ENCODE results near the gene ST3GAL4.
A peak's percentile ranks its signal among the peaks of the same experiment; 100 is the strongest.

The ST3GAL4 gene

GRCh38 chr11:126408496-126408895, 53.0 kb downstream of the ST3GAL4 start:
- DNase-seq (ENCODE audit: low spot score): no peak

GRCh38 chr11:126408901-126409619, 53.6 kb downstream of the ST3GAL4 start:
- DNase-seq (ENCODE audit: low spot score): no peak

GRCh38 chr11:126409620-126409985, 54.1 kb downstream of the ST3GAL4 start:
- DNase-seq (ENCODE audit: low spot score): no peak

DNA sequence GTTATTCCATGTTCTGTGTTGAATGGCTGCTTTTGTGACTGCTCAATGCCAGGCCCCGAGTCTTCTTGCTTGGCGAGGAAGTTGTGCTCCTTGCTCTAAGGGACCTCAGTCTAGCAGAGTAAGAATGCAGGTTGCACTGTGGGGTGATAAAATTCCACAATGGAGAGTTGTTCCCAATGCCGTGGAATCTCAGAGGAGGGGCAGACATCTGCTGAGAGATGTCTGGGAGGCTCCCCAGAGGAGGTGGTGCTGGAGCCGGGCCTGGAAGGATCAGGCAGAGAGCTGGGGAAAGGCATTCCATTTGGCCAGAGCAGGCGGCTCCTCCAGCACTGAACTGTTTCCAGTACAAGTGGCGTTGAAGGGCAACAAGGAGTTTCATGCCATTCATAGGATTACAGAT, 55.2 kb downstream of the ST3GAL4 start:
- no peak for DNase-seq (ENCODE audit: low spot score)

DNA sequence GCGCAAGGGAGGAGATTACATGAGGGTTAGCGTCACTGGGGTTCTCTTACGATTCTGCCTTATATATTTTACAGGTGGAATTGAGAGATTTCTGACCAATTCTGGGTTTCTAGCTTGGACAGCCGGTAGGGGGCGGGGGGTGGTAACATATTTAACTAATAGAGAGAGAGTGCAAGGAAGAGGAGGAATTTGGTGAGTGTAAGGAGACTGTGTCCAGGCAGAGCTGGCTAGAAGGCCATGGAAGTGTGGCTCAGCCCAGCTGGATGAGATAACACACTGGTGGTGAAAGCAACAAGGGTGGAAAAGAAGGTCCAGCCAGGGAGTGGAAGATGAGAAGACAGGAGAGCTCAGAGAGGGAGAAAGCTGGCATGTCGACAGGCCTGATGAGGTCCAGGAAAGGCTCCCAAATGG, 56.5 kb downstream of the ST3GAL4 start:
- DNase-seq (ENCODE audit: low spot score): no peak

- no peak for DNase-seq (ENCODE audit: low spot score)
Measured at GRCh38 chr11:126413426-126413825, 57.9 kb downstream of the ST3GAL4 start.

- no peak for DNase-seq (ENCODE audit: low spot score)
Measured at GRCh38 chr11:126413843-126414405, 58.4 kb downstream of the ST3GAL4 start.

- DNase-seq (ENCODE audit: low spot score): no peak
Measured at GRCh38 chr11:126414615-126415014, 59.1 kb downstream of the ST3GAL4 start.

DNA sequence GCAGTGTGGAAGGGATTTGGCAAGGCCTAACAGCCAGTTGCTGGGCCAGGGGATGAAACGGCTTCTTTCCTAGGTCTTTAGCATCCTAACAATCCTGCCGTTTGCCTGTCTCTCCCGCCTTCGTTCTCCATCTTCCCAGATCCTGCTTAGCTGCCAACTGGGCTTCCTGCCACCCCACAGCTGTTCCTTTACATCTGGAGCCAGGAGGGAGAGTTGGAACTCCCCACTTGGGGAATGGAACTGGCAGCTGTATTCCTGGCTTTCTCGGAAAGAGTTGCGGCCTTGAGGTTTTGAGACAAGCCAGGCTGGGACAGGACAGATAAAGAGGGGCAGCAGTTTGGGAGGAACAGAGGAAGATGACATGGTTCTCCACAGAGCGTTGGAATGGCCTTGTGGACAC, 59.6 kb downstream of the ST3GAL4 start:
- no peak for DNase-seq (ENCODE audit: low spot score)

GRCh38 chr11:126415669-126416420, 60.4 kb downstream of the ST3GAL4 start:
- DNase-seq (ENCODE audit: low spot score): no peak

GRCh38 chr11:126416542-126417090, 61.1 kb downstream of the ST3GAL4 start:
- DNase-seq (ENCODE audit: low spot score): peak; percentile 71

GRCh38 chr11:126417091-126417862, 61.8 kb downstream of the ST3GAL4 start:
- no peak for DNase-seq (ENCODE audit: low spot score)

GRCh38 chr11:126418887-126419286, 63.4 kb downstream of the ST3GAL4 start:
- no peak for DNase-seq (ENCODE audit: low spot score)

GRCh38 chr11:126419801-126420697, 64.6 kb downstream of the ST3GAL4 start:
- no peak for DNase-seq (ENCODE audit: low spot score)

- DNase-seq (ENCODE audit: low spot score): no peak
Measured at GRCh38 chr11:126420698-126421256, 65.3 kb downstream of the ST3GAL4 start.

GRCh38 chr11:126421271-126421671, 65.8 kb downstream of the ST3GAL4 start:
- DNase-seq (ENCODE audit: low spot score): no peak

GRCh38 chr11:126422446-126422845, 67.0 kb downstream of the ST3GAL4 start:
- DNase-seq (ENCODE audit: low spot score): no peak

DNA sequence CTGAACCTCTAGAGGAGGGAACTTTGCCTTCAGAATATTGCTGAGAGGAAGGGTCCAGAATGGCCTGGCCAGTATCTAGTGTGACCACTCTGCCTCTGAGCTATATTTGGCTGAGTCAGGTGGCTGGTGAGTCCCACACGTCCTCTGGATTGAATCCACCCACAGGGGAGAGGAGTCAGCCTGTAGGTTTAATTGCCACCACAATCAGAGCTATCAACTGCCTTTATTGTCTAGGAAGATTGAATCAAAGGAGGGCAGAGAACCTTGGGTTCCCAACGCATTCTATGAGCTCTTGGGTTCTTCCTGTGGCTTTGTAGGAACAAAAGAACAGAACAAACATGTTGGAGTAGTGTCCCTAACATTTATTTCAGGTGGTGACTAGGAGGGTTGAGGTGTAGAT, 67.7 kb downstream of the ST3GAL4 start:
- DNase-seq (ENCODE audit: low spot score): no peak

GRCh38 chr11:126423743-126424142, 68.3 kb downstream of the ST3GAL4 start:
- DNase-seq (ENCODE audit: low spot score): no peak

- no peak for DNase-seq (ENCODE audit: low spot score)
Measured at GRCh38 chr11:126424471-126425039, 69.1 kb downstream of the ST3GAL4 start.
